ENCODE data around the gene ISY1.
"Not testable (repeated sequence)": the region's sequence is repeated elsewhere in the genome, so short reads cannot be mapped to it uniquely, and the experiment has no call there.

The ISY1 gene

GRCh38 chr3:129160891-129161859 lies at the start of gene ISY1:
Gene ISY1 (minus strand): TSS chr3:129161063. CDS start chr3:129160975, 88 bp downstream.
- DNase-seq: peak; percentile 99

GRCh38 chr3:129207479-129207878 lies 46.6 kb upstream of the ISY1 start:
- DNase-seq: no peak

- DNase-seq: no peak
These were observed 44.4 kb upstream of the ISY1 start for GRCh38 chr3:129205109-129205832.

DNA sequence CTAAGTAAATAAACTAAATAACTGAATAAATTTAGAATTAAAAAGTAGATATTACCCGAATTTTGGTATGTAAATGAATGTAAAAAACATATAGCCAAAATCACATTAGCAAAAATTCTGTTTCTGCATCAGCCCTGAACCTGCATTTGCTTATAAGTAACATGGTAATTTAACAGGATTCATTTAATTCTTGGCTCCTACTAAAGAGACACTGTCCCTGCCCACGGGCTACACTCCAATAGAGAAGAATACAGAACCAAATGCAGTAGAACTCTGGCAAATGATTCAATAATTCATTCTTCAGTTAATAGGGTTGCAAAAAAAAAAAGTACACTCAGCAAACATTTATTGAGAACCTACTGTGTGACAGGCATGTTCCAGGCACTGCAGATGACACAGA lies 43.6 kb upstream of the ISY1 start:
- no peak for DNase-seq

DNA sequence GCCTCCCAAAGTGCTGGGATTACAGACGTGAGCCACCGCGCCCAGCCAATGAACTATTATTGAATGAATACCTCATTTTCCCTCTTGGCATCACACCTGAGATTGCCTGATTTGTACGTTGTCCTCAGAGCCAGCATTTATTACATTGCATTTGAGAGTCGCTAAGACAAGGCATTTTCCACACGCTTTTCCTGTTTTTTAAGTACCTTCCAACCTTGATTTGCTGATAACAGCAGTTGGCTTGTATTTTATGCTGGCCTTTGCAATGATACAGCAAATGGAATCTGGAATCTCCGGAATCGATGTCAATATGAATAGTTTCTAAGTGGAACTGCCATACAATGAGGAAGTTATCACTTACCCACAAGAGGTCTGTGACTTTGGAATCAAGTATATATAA lies 38.5 kb upstream of the ISY1 start:
- no peak for DNase-seq

DNA sequence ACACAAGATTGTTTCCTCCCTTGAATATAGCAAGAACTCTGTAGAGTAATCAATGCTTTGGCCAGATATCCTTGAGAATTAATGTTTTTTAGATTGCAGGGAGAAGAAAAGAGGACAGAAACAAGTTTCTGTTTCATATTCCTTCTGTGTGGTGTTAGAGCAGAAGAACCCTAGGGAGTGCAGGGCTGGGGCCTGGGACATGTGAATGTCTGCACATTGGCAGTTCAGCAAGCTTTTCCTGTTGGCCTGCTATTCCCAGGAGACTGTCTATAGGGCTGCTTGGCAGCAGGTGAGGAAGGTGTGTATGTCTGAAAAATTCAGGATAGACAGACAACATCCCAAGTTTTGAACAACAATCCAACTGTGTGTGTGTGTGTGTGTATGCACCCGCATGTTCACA lies 36.5 kb upstream of the ISY1 start:
- DNase-seq: no peak

DNA sequence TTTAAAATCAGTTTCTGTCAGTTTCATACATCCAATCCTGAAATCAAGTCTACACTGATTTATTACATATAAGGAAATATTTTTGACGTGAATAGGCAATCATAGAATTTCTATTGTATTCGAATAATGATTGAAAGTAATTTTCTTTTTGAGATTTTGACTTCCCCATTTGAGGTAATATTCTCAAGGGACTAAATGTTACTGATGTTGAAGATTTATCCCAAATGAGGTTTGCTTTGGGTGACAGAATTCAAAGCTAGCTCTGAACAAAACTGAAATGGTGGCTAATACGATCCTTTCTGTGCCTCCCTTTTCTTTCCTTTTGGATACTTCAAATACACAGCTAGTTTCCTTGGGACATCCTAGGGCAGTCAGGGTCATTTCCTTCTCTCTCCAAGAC lies 35.7 kb upstream of the ISY1 start:
- DNase-seq: no peak

- peak; percentile 14 to 36 for DNase-seq
These were observed 34.9 kb upstream of the ISY1 start for GRCh38 chr3:129195731-129196256.

GRCh38 chr3:129189793-129190192 lies 28.9 kb upstream of the ISY1 start:
- not testable (repeated sequence) for DNase-seq

- DNase-seq: no peak
These were observed 27.0 kb upstream of the ISY1 start for GRCh38 chr3:129187857-129188256.

- no peak for DNase-seq
These were observed 24.9 kb upstream of the ISY1 start for GRCh38 chr3:129185783-129186182.

- DNase-seq: not testable (repeated sequence)
These were observed 24.1 kb upstream of the ISY1 start for GRCh38 chr3:129184784-129185542.

DNA sequence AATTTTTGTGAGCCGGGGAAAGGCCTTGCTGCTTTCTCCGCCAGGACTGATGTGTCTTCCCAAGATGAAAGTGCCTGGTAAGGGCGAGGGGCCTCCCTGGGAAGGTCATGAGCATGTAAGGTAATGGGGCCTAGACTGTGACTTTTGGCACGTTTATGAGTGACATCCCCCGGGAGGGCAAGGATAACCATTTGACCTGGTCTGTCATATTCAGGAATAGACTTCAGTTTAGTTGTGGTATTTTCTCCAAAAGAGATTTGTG lies 23.5 kb upstream of the ISY1 start:
- peak; percentile 27 to 47 for DNase-seq

- peak; percentile 91 to 92 for DNase-seq
These were observed 22.9 kb upstream of the ISY1 start, which contains the start of gene CNBP for GRCh38 chr3:129183569-129184395. Gene CNBP (minus strand): TSS chr3:129183896. CDS start chr3:129171757, 12,139 bp downstream.

DNA sequence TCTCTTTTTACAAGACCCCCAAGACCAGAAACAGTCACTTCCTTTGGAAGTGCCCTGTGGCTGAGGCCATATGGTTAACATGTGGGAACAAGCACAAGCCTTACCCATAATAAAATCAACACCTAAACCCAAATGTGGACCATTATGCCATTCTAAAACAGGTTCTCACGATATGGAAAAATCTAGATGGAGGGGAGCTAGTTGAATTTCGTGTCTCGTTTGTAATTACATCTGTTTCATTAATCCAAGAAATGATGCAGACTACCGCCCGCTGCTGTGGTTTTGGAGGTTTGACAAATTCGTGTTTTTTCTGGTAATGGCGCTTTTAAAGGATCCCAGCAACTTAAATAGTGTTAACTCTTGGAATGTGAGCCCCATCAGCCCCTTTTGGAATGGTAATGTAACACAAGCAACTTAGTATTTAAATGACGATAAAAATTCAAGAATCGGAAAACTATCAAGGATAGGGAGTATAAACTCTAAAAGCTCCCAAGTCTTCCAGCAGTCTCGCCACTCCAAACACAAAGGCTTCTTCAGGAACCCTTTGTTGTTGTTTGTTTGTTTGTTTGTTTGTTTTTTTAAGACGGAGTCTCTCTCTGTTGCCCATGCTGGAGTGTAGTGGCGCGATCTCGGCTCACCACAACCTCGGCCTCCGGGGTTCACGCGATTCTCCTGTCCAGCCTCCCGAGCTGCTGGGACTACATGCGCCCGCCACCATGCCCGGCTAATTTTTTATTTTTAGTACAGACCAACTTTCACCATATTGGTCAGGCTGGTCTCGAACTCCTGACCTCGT lies 21.7 kb upstream of the ISY1 start:
- DNase-seq: peak; percentile 15 to 51

DNA sequence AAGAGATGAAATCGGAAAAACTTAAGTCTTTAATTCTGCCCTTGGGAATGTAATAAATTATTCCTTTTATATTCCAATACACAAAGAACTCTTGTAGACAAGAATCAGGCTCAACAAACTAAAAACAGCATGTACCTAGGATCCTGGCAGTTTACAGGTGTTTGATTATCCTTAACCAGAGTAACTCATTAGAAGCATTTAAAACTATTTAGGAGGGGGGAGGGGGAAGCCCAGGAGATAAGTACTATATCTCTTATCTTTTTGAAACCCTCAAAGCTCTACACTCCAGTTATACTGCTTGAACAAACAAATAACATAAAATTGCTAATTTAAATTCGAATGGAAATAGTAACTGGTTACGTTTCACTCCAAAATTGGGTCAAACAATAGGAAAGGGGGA lies 21.0 kb upstream of the ISY1 start:
- no peak for DNase-seq

GRCh38 chr3:129180461-129180860 lies 19.6 kb upstream of the ISY1 start:
- no peak for DNase-seq

DNA sequence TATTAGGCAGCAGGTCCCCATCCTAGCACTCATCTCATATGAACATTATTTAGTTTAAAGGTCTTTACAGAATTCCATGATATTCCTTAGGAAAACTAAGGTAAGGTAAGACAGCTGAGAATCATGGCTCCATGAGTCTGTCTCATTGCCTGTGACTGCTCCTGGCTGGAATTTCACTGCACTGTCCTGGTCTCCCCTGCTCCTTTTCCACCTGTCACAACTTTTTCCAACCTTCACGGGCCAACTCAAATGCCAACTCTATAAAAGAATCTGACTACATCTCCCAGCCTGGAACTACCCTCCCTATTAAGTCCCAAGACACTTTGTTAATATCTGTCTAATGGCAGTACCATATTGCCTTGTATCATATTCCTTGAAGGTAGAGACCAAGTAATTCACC lies 15.2 kb upstream of the ISY1 start:
- DNase-seq: no peak

DNA sequence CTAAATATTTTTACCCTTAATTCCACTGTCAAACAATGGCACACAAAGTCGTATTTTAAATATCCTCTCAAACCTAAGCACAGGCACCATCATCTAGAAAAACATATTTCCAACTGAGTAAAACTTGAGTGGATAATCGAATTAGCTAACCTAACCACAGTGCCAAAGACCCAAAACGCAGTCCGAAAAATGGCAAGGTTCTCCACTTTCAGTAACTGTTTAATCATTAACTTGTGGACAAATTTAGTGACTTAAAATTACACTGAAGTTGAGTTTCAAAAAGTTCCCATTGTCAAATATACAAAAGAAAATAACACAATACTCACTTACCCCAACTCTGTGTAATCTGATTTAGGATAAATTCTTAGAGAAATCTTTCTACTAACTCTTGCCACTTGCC lies 12.9 kb upstream of the ISY1 start:
- DNase-seq: no peak

- DNase-seq: no peak
These were observed 12.3 kb upstream of the ISY1 start for GRCh38 chr3:129173206-129173605.
